K562 treated with DMSO at 1 percent for 4 hours (cell line): ENCODE measurements around the gene KPNB1. TPM values are rescaled to one million over a fixed set of nuclear protein-coding genes. Genes with fewer than 3 reads are reported as not detected.

Experiments used
- total RNA-seq: library from RNA; unstranded; fragments of 300-600 nt; gene quantifications from 2 replicates; pipeline ENCODE4 v1.2.3, GENCODE V29; 2022; ENCODE audit not compliant: insufficient read depth

Gene KPNB1
- total RNA-seq: 153 and 154 TPM in 2 replicates

GRCh38 chr17:47649153-47649971 is at the start of gene KPNB1:
TSS of gene KPNB1 (plus strand) at chr17:47649919. CDS start at chr17:47650245, 326 bp downstream.

GRCh38 chr17:47693731-47694580 is 44.2 kb downstream of the KPNB1 start, which contains the start of gene TBKBP1:
TSS of gene TBKBP1 (plus strand) at chr17:47694161. CDS start at chr17:47696113, 1,952 bp downstream.

GRCh38 chr17:47733047-47733673 is 83.4 kb downstream of the KPNB1 start, which contains the start of gene TBX21:
TSS of gene TBX21 (plus strand) at chr17:47733236. CDS start at chr17:47733455, 219 bp downstream.

Other genes starting within 250 kb of the KPNB1 start
- 41.5 and 56.5 TPM in 2 replicates for gene NPEPPS, start 118.8 kb upstream of the KPNB1 start, total RNA-seq
- 7.0 and 9.2 TPM in 2 replicates for gene TBKBP1, start 44.2 kb downstream of the KPNB1 start, total RNA-seq
- gene TBX21, start 83.3 kb downstream of the KPNB1 start, total RNA-seq: not detected in 2 replicates
- 7.3 and 10.4 TPM in 2 replicates for gene OSBPL7, start 171.9 kb downstream of the KPNB1 start, total RNA-seq
- 86.5 and 91.3 TPM in 2 replicates for gene MRPL10, start 181.6 kb downstream of the KPNB1 start, total RNA-seq
- 1.1 and 1.2 TPM in 2 replicates for gene LRRC46, start 181.8 kb downstream of the KPNB1 start, total RNA-seq
- gene SCRN2, start 191.4 kb downstream of the KPNB1 start, total RNA-seq: 14.6 and 19.6 TPM in 2 replicates
- 8.9 and 9.5 TPM in 2 replicates for gene SP6, start 201.2 kb downstream of the KPNB1 start, total RNA-seq
- 14.9 and 15.0 TPM in 2 replicates for gene SP2, start 246.3 kb downstream of the KPNB1 start, total RNA-seq